ENCODE data around the gene CDK5.

The CDK5 gene

DNA sequence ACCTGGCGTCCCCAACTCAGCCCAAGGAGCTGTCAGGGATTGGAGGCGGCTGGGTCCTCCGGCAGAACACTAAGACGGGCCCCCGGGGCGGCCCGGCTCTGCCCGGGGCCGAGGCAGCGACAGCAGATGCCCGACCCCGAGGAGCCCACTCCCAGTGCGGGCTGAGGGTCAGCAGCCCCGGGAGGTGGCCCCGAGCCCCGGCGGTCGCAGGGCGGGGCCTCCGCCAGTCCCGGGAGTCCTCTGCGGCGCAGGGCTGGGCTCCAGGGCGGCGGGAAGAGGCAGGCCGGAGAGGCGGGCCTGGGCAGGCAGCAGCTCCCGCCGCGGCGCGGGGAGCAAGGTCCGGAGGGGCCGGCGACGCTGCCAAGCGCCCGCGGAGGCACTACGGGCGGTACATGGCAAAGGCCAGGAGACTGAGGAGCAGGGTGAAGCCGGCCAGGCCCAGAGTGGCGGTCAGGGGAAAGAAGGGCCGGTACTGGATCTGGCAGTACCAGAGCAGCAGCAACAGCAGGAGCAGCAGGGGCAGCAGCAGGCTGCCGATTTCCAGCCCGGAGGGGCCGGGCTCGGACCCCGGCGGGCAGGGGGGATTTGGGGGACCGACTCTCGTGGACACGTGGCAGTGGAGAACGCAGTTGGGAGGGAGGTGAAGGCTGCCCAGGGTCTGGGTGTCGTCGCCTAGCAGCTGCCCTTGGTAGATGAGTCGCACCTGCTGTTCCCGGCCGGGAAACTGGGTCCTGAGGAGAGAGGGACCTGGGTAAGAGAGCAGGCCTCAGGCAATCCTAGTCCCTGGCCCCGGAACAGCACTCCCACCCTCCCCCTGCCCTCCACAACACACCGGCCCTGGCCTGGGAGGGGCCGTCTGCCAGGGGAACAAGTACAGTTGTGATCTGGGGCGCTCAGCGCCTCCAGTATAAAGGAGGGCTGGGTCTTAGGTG lies 23.7 kb upstream of the CDK5 start:
- DNase-seq (ENCODE audit: low spot score), result no peak
- peak overlapping the region; percentile 96 to 99 for H3K27ac ChIP-seq
- TF ChIP-seq, protein P1, sequence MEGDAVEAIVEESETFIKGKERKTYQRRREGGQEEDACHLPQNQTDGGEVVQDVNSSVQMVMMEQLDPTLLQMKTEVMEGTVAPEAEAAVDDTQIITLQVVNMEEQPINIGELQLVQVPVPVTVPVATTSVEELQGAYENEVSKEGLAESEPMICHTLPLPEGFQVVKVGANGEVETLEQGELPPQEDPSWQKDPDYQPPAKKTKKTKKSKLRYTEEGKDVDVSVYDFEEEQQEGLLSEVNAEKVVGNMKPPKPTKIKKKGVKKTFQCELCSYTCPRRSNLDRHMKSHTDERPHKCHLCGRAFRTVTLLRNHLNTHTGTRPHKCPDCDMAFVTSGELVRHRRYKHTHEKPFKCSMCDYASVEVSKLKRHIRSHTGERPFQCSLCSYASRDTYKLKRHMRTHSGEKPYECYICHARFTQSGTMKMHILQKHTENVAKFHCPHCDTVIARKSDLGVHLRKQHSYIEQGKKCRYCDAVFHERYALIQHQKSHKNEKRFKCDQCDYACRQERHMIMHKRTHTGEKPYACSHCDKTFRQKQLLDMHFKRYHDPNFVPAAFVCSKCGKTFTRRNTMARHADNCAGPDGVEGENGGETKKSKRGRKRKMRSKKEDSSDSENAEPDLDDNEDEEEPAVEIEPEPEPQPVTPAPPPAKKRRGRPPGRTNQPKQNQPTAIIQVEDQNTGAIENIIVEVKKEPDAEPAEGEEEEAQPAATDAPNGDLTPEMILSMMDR (IDR thresholded peaks at IDR 0.05), result no peak
- peak overlapping the region; percentile 99 for H3K4me3 ChIP-seq

DNA sequence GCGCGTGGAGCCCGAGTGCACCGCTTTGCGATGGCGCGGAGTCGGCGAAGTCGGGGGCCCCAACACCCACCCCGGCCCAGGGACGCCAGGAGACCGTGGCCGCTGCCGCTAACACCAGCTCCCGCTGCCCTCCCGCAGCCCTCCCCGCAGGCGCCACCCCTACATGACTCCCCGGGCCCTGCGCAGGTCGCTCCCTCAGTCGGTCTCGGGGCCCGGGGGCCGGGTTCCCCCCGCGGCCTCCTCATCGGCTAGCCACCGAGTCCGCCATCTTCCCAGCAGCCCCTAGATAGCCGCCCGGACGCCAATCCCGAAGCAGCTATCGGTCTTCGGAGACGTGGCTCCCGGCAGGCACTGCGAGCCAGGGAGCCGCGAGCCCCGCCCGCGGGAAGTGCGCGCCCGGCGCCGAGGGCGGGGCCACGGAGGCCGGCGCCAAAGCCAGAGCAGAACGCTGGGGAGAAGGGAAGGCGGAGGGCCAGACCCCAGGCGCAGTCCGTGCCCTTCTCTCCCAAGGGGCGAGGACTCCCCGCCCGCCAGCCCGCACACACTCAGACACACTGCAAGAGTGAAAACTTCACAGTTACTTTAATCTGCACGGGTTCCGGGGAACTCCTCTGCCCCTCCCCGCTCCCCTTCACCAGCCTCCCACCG lies 22.9 kb upstream of the CDK5 start, which contains the start of gene FASTK:
Gene FASTK (minus strand): TSS at position 288 of the 648 bp plus-strand sequence. CDS start 43 bp downstream, at position 245.
- peak within 1 kb of the TSS; percentile 99 for H3K4me3 ChIP-seq
- TF ChIP-seq, protein P1 (IDR thresholded peaks at IDR 0.05), result no peak
- DNase-seq (ENCODE audit: low spot score), result peak; percentile 92
- H3K27ac ChIP-seq, result peak within 1 kb of the TSS; percentile 96 to 99

DNA sequence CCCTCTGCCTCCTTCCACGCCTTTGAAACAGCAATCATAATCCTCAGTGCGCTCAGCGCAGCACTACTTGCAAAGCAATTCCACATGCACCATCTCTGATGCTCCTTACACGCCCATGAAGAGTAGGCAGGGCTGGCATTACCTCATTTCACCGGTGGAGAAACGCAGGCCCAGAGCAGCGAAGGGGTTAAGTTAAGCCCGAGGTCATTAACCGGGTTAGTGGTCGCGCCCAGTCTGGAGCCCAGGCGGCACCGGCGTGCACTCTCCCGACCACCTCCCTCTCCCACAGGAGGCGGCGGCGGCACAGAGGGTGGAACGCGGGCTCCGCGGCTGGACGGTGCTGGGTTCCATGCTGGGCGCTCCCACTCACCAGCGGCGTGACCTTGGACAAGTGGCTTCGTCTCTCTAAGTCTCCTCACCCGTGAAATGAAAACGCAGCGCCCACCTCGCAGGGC lies 22.4 kb upstream of the CDK5 start:
- Histone ChIP-seq H3K27ac (peak overlapping the region; percentile 96 to 99), H3K4me3 (peak overlapping the region; percentile 99)
- no peak for DNase-seq (ENCODE audit: low spot score)
- TF ChIP-seq, protein P1 (IDR thresholded peaks at IDR 0.05), result no peak

DNA sequence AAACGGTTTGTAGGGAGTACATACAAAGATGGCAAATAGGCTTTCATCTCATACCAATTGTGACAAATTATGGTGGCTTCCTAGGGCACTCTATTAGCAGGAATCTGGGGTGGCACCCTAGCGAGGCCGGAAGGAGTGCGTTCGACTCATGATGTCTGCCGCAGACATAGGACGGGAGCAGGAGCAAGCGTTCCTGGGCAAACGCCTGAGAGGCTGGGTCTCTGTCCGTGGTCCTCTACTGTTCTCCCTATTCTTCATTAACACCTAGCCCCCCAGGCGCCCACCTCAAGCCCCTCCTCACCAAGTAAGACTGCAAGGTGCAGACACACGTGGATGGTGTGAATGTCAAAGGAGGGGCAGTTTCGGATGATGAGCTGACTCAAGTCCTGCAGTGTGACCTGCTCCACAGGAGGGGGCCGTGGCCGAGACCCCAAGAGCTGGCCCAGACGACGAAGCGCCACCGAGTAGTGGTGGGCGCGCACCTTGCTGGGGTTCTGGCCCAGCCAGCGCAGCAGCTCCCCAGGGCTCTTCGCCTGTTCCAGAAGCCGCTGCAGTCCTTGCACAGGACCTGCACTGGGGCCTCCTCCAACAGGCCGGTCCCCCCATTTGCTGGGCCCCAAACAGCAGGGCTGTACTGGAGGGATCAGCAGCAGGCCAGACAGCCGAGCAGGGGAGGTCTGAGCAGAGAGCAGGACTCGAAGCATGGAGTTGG lies 21.7 kb upstream of the CDK5 start:
- no peak for DNase-seq (ENCODE audit: low spot score)
- peak overlapping the region; percentile 99 for H3K4me3 ChIP-seq
- TF ChIP-seq, protein P1 (IDR thresholded peaks at IDR 0.05), result no peak
- H3K27ac ChIP-seq, result peak overlapping the region; percentile 96 to 99

DNA sequence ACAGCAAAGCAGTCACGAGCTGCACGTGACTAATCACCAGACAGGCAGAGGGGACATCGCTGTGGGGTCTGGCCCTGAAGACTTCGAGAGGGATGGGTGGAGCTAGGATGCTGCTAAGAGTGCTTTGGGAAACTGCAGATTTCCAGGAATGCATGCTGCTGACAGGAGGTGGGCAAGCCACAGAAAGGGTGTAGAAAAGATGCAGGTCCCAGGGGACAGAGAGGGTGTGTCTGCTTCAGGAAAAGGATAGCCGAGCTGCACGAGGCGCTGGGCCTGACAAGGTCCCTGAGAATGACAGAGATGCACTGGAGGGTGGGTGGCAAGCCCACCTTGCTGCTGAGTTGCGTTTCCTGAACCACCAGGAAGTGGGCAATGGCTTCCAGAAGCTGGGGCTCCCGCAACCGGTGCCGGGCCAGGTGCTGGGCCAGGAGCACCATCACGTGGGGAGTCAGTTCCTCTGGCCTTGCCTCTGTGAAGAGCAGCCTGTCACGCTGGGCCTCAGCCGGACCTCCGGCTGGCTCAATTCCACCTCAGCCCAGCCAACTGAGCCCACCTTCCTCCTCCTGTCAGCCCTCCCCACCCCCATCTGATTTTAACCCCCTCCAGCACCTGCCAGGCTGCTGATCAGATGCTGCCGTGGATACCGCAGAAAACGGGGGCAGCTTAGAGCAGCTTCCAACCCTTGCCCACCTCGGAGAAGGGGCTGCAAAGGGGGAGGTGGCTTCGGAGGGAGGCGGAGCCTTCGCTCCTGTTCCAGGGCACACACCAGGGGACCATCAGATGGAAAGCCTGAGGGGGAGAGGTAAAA lies 20.7 kb upstream of the CDK5 start:
- no peak for DNase-seq (ENCODE audit: low spot score)
- H3K27ac ChIP-seq, result peak overlapping the region in 1 of 2 donors; percentile 0
- TF ChIP-seq, protein P1 (IDR thresholded peaks at IDR 0.05), result no peak
- H3K4me3 ChIP-seq, result no peak overlapping the region

DNA sequence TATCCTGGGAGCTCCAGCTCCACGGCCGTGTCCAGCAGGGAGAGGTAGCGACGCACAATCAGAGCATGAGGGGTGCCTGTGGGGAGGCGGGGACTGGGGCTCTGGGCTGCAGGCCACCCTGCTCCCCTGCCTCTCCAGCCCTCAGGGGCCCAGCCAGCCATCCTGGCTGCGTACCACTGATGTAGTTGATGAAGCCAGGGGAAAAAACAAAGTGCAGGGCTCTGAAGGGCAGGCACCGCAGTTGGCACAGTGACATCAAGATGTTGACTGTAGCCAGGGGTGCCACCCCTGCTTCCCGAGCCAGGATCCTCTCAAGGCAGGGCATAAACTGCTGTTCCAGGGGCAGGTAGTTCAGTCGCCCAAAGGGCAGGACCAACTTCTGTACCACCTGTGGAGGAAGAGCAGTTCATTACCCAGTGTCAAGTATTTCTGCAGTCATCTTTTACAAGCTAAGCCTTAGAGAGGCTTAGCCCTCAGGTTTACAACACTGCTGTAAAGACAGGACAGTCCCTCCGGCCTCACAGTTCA lies 20.1 kb upstream of the CDK5 start:
- Histone ChIP-seq H3K4me3 (no peak overlapping the region), H3K27ac (peak overlapping the region in 1 of 2 donors; percentile 0)
- DNase-seq (ENCODE audit: low spot score), result no peak
- TF ChIP-seq, protein P1 (IDR thresholded peaks at IDR 0.05), result no peak

Data from coronary artery (tissue), 2 donors.